ENCODE measurements around the gene TRAK2.

The TRAK2 gene

DNA sequence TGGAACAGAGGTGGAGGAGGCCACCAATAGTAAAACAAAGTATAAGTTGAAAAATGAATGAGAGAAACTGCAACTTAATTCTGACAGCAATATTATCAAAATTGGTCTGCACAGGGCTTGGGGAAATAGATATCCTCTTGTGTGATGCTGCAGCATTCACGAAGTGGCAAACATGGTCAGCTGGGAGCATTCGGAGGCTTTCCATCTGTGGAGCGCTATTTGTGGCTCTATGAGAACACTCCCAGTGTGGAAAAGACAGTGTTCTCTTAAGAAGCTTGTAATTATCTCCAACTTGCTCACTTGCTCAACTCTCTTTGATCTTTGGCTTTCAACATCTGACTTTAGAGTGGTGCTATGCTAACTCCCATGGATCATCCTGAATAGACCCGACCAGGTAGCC is 91.0 kb downstream of the TRAK2 start:
- H3K4me3 ChIP-seq (ENCODE audit: low read length), result no peak overlapping the region
- DNase-seq (ENCODE audit: low read depth), result no peak
- TF ChIP-seq, protein P1, sequence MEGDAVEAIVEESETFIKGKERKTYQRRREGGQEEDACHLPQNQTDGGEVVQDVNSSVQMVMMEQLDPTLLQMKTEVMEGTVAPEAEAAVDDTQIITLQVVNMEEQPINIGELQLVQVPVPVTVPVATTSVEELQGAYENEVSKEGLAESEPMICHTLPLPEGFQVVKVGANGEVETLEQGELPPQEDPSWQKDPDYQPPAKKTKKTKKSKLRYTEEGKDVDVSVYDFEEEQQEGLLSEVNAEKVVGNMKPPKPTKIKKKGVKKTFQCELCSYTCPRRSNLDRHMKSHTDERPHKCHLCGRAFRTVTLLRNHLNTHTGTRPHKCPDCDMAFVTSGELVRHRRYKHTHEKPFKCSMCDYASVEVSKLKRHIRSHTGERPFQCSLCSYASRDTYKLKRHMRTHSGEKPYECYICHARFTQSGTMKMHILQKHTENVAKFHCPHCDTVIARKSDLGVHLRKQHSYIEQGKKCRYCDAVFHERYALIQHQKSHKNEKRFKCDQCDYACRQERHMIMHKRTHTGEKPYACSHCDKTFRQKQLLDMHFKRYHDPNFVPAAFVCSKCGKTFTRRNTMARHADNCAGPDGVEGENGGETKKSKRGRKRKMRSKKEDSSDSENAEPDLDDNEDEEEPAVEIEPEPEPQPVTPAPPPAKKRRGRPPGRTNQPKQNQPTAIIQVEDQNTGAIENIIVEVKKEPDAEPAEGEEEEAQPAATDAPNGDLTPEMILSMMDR (conservative IDR thresholded peaks at IDR 0.05; ENCODE audit: low read length), result no peak

DNA sequence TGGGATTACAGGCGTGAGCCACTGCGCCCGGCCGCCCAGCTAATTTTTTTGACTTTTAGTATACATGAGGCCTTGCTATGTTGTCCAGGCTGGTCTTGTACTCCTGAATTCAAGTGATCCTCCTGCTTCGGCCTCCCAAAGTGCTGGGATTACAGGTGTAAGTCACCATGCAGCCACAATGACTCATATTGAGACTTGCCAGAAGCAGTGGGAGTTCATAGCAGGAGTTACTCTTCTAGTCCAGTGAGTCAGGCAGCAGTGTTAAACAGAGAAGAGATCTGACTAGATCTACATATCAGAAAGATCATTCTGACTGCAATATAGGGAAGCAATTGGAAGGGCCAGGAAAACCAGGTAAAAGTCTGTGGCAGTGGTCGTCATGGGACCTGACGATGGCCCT is 92.6 kb downstream of the TRAK2 start:
- no peak overlapping the region for H3K4me3 ChIP-seq (ENCODE audit: low read length)
- peak; percentile 80 for DNase-seq (ENCODE audit: low read depth)
- TF ChIP-seq, protein P1 (conservative IDR thresholded peaks at IDR 0.05; ENCODE audit: low read length), result no peak

DNA sequence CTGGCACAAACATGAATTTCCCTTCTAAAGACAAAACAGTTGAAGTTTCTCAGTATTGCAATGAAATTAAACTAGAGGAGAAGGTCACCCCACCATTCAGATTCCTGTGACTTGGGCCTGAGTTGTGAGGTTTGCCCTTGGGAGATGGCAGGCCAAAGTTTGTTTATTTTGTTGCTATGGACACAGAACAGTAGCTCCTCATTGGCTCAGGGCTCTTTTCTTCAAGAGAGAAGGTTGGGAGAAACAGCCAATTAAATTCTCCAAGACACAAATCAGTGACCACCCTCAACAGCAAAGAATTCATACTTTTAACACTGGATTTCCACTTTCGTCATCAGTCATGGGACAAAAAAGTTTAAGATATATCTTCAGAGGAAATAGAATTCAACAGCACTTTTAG is 94.0 kb downstream of the TRAK2 start, which contains the start of gene FLACC1:
Gene FLACC1 (minus strand): TSS at position 125 of the 400 bp plus-strand sequence. CDS start 5,941 bp downstream, outside the sequence.
- TF ChIP-seq, protein P1 (conservative IDR thresholded peaks at IDR 0.05; ENCODE audit: low read length), result no peak
- peak; percentile 71 for DNase-seq (ENCODE audit: low read depth)
- no peak within 1 kb of the TSS for H3K4me3 ChIP-seq (ENCODE audit: low read length)

DNA sequence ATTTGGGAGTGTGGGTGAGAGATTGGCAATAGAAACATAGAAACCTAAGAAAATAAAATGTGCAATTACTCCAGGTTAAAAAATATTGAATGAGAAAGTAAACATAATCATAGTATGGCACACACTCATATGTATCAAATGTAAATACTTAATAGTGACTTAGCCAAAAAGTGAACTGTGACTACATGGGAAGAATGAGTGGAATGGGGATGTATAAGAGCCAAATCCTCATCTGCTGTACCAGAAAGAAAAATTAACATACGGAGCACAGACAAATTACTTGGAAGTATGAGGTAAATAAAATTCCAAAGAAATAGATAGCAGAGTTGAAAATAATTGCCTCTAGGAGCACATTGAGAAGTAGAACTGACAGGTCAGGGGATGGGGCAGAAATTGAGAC is 98.1 kb downstream of the TRAK2 start:
- no peak overlapping the region for H3K4me3 ChIP-seq (ENCODE audit: low read length)
- peak; percentile 51 for DNase-seq (ENCODE audit: low read depth)
- TF ChIP-seq, protein P1 (conservative IDR thresholded peaks at IDR 0.05; ENCODE audit: low read length), result no peak

DNA sequence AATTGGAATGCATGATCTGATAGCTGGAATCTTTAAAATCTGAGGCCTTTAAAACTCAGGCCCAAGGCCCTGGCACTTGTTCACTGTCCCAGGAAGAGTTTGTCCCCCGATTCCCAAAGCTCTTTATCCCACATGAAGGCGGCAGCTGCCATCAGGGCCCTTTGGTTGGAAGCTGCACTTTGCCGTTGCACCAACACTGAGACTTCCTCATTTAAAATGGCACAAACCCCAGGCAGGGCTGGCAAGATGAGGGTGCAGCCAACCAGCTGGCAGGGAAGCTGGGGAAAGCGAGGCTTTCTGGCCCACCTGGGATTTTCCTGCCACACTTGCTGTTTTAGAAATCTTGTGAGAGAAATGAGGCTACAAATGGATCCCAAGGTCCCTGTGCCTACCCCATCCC is 100.4 kb downstream of the TRAK2 start:
- no peak overlapping the region for H3K4me3 ChIP-seq (ENCODE audit: low read length)
- TF ChIP-seq, protein P1 (conservative IDR thresholded peaks at IDR 0.05; ENCODE audit: low read length), result no peak
- DNase-seq (ENCODE audit: low read depth), result no peak

DNA sequence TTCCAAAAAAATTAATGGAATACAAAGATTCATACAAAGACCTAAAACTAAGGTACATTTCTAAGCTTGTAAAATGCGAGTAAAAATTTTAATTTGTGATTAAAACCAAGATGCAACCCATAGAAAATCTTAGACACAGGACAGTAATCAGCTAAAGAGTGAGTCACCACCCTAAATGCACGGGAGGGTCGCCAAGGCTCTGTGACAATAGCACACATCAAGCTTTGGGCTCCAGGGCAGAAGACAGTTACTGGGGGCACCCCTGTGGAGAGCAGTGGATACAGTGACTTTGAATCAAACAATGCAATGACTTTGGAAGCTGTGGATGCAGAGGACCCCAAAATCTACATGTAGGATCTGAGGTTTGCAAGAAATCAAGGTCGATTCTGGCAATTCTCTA is 101.7 kb downstream of the TRAK2 start:
- TF ChIP-seq, protein P1 (conservative IDR thresholded peaks at IDR 0.05; ENCODE audit: low read length), result no peak
- DNase-seq (ENCODE audit: low read depth), result no peak
- H3K4me3 ChIP-seq (ENCODE audit: low read length), result no peak overlapping the region

DNA sequence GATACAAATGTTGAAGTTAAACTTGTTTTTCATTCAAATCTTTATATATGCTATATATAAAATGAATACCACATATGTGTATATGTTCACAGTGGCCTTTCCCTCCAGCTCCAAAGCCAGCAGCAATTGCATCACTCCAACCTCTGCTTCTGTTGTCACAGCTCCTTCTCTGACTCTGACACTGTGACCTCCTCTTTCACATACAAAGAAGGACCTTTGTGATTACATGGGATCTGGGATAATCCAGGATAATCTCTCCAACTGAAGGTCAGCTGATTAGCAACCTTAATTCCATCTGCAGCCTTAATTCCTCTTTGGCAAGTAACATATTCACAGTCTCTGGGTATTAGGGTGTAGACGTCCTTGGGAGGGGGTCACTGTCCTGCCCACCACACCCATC is 102.5 kb downstream of the TRAK2 start:
- no peak for DNase-seq (ENCODE audit: low read depth)
- TF ChIP-seq, protein P1 (conservative IDR thresholded peaks at IDR 0.05; ENCODE audit: low read length), result no peak
- H3K4me3 ChIP-seq (ENCODE audit: low read length), result no peak overlapping the region
